PC-9 (cell line): Measurements from ENCODE around the gene DYNLT2.

Experiments used
- EZH2 ChIP-seq: fragments of 200-600 bp; sonication (generic); IDR thresholded peaks from 2 replicates; pipeline ENCODE4 v1.8.0; 2017; ENCODE audit warnings: antibody characterized with exemption, low read depth
- TF ChIP-seq, protein P1 (sequence below): fragments of 200-600 bp; sonication (generic); conservative IDR thresholded peaks from 2 replicates; pipeline ENCODE4 v1.6.1; 2017; ENCODE audit warnings: mixed run types, antibody characterized with exemption, mild to moderate bottlenecking, moderate library complexity

DNA sequence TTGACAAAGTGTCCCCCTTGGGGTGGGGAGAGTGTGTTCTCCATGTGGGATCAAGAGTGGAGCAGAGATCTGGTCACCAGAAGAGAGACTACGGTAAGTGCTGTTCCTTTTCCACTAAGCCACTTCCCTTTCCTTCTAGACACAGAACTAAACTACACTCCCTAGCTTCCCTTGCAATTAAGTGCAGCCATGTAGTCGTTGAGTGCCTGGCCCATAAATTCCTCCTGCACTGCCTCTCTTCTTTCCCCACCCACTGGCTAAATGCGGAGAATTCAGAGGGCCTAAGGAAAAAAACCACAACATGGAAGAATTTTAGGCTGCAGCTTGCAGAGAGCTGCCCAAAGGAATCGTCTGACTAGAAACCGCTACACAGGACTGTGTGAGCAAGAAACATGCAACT is 51.1 kb downstream of the DYNLT2 start:
- TF ChIP-seq, protein P1, sequence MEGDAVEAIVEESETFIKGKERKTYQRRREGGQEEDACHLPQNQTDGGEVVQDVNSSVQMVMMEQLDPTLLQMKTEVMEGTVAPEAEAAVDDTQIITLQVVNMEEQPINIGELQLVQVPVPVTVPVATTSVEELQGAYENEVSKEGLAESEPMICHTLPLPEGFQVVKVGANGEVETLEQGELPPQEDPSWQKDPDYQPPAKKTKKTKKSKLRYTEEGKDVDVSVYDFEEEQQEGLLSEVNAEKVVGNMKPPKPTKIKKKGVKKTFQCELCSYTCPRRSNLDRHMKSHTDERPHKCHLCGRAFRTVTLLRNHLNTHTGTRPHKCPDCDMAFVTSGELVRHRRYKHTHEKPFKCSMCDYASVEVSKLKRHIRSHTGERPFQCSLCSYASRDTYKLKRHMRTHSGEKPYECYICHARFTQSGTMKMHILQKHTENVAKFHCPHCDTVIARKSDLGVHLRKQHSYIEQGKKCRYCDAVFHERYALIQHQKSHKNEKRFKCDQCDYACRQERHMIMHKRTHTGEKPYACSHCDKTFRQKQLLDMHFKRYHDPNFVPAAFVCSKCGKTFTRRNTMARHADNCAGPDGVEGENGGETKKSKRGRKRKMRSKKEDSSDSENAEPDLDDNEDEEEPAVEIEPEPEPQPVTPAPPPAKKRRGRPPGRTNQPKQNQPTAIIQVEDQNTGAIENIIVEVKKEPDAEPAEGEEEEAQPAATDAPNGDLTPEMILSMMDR: no peak
- TF ChIP-seq EZH2: no peak
